HG03457 (cell line): ENCODE data around the gene RAC2.

Source experiments
- ATAC-seq: cut with Tn5 transposase; IDR thresholded peaks from one replicate; pipeline ENCODE4 v1.9.1; 2021; ENCODE audit warnings: moderate number of reproducible peaks; ENCODE audit not compliant: unreplicated experiment

Gene RAC2

DNA sequence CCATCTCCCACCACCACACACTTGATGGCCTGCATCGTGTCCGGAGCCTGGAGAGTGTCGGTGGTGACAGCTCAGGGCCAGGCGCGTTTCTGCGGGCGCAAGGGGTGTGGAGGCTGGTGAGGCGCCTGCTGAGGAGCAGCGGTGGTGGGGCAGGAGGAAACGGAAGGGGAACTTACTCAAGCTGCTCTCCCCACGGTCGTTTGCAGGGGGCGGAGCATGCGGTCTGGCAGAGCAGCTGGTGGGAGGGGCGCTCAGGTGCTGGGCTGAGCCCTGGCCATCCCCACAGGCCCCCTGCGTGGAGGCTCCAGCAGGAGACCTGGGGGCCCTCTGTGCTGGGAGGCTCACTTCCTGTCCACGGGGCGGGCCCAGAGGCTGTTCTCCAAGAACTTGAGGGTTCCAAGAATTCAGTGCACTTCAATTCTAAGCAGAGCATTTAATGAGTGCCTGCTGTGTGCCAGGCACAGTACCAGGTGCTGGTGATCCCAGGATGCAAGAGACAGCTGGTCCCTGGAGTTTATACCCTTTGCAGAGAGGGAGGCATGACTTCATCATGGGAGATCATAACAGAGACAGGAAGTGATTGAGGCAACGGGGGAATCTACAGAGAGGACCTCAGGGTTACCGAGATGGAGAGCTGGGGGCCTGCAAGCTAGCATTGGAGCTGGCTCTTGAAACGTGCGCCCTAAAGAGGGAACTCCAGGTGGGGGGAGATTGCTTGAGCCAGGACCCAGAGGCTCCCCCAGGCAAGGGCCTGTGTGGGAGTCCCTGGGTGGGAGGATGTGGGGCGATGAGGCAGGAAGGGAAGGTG lies at the start of gene RAC2:
TSS of gene RAC2 (minus strand) at position 156 of the 808 bp plus-strand sequence. CDS start at position 35, 121 bp downstream.
- ATAC-seq: no peak

GRCh38 chr22:37293172-37293571 lies 49.1 kb upstream of the RAC2 start:
- no peak for ATAC-seq

- ATAC-seq: no peak
Observed at GRCh38 chr22:37292641-37293040, 48.6 kb upstream of the RAC2 start.

GRCh38 chr22:37291559-37292298 lies 47.7 kb upstream of the RAC2 start:
- no peak for ATAC-seq

DNA sequence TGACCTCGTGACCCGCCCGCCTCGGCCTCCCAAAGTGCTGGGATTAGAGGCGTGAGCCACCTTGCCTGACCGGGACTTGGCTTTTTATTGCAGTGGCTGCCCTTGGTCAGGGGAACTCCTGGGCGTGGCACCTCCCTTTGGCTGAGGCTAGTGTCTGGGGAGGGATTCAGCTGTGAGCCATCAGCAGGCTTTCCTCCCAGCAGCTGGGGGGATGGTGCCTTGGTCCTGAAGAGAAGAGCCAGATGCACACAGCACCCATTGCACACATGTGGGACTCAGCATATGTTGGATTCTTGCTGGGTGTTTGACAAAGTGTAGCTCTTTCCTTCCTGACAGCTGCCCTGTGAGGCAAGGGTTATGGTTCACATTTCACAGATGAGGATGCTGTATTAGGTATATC lies 46.7 kb upstream of the RAC2 start:
- ATAC-seq: no peak

DNA sequence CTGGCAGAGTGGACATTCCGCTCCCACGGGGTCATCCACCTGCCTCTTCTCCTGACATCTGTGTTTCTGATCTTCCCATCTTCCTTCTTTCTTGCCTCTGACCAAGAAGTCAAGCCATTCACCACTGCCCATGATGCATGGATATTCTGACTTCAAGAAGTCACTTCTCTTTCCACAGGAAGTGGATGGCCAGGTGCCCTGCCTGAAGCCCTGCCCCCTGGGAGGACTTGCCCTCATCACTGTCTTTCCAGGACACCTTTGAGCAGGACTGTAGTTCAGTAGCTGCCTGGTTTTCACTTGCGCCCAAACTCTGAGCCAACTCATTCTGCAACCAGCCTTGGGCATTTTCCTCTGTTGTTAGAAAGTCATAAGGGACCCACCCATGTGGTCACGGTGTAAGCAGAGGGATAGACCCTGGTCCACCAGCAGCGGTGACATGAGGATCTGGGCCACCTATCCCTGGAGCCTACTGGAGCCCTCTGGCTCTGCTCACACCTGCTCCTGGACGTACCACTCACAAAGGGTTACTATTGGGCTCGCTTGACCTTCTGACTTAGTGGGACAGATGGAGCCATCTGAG lies 45.2 kb upstream of the RAC2 start:
- no peak for ATAC-seq

- no peak for ATAC-seq
Observed at GRCh38 chr22:37288521-37288920, 44.5 kb upstream of the RAC2 start.

- ATAC-seq: no peak
Observed at GRCh38 chr22:37287550-37287951, 43.5 kb upstream of the RAC2 start.

- ATAC-seq: no peak
Observed at GRCh38 chr22:37285937-37286336, 41.9 kb upstream of the RAC2 start.

- no peak for ATAC-seq
Observed at GRCh38 chr22:37284805-37285355, 40.8 kb upstream of the RAC2 start.

DNA sequence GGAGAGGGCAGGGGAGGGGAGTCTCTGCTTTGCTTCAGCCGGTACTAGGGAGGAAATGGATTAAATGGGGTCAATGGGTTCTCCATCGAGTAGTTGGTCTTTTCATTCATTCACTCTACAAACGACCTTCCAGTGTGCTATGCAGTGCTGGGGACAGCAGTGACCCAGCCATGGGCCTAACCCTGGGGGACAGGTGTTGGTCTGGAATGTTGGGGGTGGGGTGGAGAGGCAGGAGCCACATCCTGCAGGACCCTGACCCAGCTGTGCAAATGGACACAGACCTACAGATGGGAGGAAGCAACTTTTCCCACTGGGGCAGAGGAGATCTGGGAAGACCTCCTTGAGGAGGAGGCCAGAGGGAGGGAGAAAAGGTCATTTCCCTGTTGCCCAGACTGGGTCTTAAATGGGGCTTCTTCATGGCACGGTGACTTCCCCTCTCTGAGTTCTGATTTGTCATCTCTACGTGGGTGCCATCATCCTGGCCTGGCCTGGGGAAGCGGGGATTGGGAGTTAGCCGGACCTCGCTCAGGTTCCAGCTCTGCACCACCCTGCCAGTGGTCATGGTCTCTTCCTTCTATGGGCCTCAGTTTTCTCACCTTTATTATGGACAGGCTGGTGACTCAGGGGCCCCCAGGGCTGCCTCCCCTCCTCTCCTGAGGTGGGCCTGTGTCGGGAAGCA lies 40.2 kb upstream of the RAC2 start:
- no peak for ATAC-seq

GRCh38 chr22:37283393-37283937 lies 39.4 kb upstream of the RAC2 start:
- no peak for ATAC-seq

GRCh38 chr22:37282385-37282677 lies 38.3 kb upstream of the RAC2 start, which contains the start of gene CYTH4:
Gene CYTH4, plus strand, starts transcription at chr22:37282508. Its CDS starts 62 bp downstream, at chr22:37282570.
- ATAC-seq: no peak

- no peak for ATAC-seq
Observed at GRCh38 chr22:37281646-37282384, 37.7 kb upstream of the RAC2 start.

- no peak for ATAC-seq
Observed at GRCh38 chr22:37281195-37281594, 37.1 kb upstream of the RAC2 start.

GRCh38 chr22:37280718-37281117 lies 36.6 kb upstream of the RAC2 start:
- ATAC-seq: no peak

- no peak for ATAC-seq
Observed at GRCh38 chr22:37279331-37280181, 35.5 kb upstream of the RAC2 start.

DNA sequence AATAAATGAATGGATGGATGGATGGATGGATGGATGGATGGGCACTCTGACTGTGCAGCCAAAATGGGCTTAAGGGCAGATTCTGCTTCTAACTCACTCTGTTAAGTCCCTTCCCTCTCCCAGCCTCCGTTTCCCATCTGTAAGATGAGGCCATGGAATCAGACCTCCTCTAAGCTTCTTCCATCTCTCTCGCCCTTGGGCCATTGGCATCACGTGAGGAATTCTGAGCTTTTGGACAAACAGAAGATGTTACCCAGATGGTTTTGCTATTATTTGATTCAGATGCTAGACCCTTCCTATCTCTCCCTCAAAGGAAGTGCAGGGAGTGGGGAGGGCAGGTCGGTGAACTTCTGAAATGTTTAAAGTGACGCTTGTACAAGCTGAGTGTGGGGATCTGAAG lies 34.2 kb upstream of the RAC2 start:
- ATAC-seq: no peak

DNA sequence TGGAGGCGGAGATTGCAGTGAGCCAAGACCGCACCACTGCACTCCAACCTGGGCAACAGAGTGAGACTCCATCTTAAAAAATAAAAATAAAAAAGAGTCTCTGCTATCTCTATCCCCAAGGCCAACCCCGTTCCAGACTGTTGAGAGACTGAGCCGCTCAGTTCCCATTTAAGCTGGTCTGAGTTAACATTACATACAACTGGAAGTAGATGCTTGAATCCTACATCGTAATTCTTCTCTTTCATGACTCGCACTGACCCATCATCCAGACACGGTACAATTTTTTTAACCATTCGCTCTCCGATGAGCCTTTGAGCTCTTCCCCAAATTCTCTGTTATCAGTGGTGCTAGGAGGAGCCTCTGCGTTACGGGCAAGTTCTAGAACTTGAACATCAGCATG lies 33.3 kb upstream of the RAC2 start:
- ATAC-seq: no peak
